Measurements from ENCODE around the gene SHCBP1L. TPM values are rescaled to one million over a fixed set of nuclear protein-coding genes. Genes with fewer than 3 reads are reported as not detected.

Gene SHCBP1L
- total RNA-seq, 1 experiment from 2014 or later: not detected

DNA sequence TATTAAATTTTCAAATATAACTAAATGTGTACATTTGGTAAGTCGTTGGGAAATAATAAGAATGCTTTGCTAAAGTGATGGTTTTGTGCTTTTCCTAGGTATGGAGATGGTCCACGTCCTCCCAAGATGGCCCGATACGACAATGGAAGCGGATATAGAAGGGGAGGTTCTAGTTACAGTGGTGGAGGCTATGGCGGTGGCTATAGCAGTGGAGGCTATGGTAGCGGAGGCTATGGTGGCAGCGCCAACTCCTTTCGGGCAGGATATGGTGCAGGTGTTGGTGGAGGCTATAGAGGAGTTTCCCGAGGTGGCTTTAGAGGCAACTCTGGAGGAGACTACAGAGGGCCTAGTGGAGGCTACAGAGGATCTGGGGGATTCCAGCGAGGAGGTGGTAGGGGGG lies 66.0 kb downstream of the SHCBP1L start:
- POLR2A ChIA-PET: no interaction called here
- Histone ChIP-seq H3K9me3 (ENCODE audit: control insufficient read depth, insufficient read depth, low read depth, low read length) (no peaks in the 10 kb centered on the region), H3K4me1 (ENCODE audit: control insufficient read depth, insufficient read depth, low read length) (no peaks in the 10 kb centered on the region), H3K27me3 (ENCODE audit: control insufficient read depth, insufficient read depth, low read length) (no peaks in the 10 kb centered on the region), H3K4me3 (ENCODE audit: low read depth in 2 of 2, low read length in 2 of 2) (no peak overlapping the region), H3K27ac (ENCODE audit: low read length) (no peak overlapping the region), H3K36me3 (ENCODE audit: control insufficient read depth, insufficient read depth, low read length) (peaks cover 51% of the 10 kb centered on the region)
- intact Hi-C loops (cut with micrococcal nuclease; ENCODE audit: unreplicated experiment) (no loop called here), in situ Hi-C loops (cut with HindIII; ENCODE audit: low pct_unique_long_range_greater_than_20kb, low sequenced_read_pairs) (no loop called here)
- no peak for ATAC-seq
- CTCF ChIA-PET: no interaction called here
- no peak for DNase-seq (ENCODE audit: low read depth, low spot score)
- TF ChIP-seq, protein P1, sequence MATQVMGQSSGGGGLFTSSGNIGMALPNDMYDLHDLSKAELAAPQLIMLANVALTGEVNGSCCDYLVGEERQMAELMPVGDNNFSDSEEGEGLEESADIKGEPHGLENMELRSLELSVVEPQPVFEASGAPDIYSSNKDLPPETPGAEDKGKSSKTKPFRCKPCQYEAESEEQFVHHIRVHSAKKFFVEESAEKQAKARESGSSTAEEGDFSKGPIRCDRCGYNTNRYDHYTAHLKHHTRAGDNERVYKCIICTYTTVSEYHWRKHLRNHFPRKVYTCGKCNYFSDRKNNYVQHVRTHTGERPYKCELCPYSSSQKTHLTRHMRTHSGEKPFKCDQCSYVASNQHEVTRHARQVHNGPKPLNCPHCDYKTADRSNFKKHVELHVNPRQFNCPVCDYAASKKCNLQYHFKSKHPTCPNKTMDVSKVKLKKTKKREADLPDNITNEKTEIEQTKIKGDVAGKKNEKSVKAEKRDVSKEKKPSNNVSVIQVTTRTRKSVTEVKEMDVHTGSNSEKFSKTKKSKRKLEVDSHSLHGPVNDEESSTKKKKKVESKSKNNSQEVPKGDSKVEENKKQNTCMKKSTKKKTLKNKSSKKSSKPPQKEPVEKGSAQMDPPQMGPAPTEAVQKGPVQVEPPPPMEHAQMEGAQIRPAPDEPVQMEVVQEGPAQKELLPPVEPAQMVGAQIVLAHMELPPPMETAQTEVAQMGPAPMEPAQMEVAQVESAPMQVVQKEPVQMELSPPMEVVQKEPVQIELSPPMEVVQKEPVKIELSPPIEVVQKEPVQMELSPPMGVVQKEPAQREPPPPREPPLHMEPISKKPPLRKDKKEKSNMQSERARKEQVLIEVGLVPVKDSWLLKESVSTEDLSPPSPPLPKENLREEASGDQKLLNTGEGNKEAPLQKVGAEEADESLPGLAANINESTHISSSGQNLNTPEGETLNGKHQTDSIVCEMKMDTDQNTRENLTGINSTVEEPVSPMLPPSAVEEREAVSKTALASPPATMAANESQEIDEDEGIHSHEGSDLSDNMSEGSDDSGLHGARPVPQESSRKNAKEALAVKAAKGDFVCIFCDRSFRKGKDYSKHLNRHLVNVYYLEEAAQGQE (IDR thresholded peaks at IDR 0.05; ENCODE audit: insufficient read depth in 1 of 2, low read depth in 2 of 2, low read length in 1 of 2): no peak
- TF ChIP-seq SIN3A (IDR thresholded peaks at IDR 0.05; ENCODE audit: borderline replicate concordance, insufficient read depth, low read depth, low read length): no peak
- TF ChIP-seq POLR2AphosphoS5 (IDR thresholded peaks at IDR 0.05; ENCODE audit: low read depth, low read length): no peak
- no TSS peak for BruUV-seq (replicated peaks)

DNA sequence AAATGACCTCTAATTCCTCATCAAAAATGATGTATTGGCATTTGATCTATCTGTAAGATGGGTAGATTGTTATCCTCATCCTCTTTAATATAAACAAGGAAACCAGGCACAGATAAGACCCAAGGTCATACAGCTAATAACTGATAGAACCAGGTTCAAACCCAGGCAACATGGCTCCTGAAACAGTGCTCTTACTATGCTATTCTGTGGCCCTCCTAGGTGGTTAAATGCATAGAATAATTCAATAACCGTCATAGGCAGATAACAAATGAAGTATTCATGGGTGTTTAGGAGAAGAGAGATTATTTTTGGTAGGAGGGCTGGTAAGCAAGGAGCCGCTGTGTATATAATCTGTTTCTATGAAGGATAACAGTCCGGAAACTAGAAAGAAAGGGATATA lies 67.4 kb downstream of the SHCBP1L start:
- intact Hi-C loops (cut with micrococcal nuclease; ENCODE audit: unreplicated experiment): no loop called here
- ATAC-seq (no peak), DNase-seq (ENCODE audit: low read depth, low spot score) (no peak)
- Histone ChIP-seq H3K36me3 (ENCODE audit: control insufficient read depth, insufficient read depth, low read length) (peaks cover 65% of the 10 kb centered on the region), H3K27ac (ENCODE audit: low read length) (no peak overlapping the region), H3K4me1 (ENCODE audit: control insufficient read depth, insufficient read depth, low read length) (no peaks in the 10 kb centered on the region), H3K9me3 (ENCODE audit: control insufficient read depth, insufficient read depth, low read depth, low read length) (no peaks in the 10 kb centered on the region), H3K27me3 (ENCODE audit: control insufficient read depth, insufficient read depth, low read length) (no peaks in the 10 kb centered on the region), H3K4me3 (ENCODE audit: low read depth in 2 of 2, low read length in 2 of 2) (no peak overlapping the region)
- in situ Hi-C loops (cut with HindIII; ENCODE audit: low pct_unique_long_range_greater_than_20kb, low sequenced_read_pairs): no loop called here
- POLR2A ChIA-PET: no interaction called here
- TF ChIP-seq POLR2AphosphoS5 (IDR thresholded peaks at IDR 0.05; ENCODE audit: low read depth, low read length) (no peak), SIN3A (IDR thresholded peaks at IDR 0.05; ENCODE audit: borderline replicate concordance, insufficient read depth, low read depth, low read length) (no peak)
- TF ChIP-seq, protein P1 (IDR thresholded peaks at IDR 0.05; ENCODE audit: insufficient read depth in 1 of 2, low read depth in 2 of 2, low read length in 1 of 2): no peak
- CTCF ChIA-PET: no interaction called here
- BruUV-seq (replicated peaks): no TSS peak

DNA sequence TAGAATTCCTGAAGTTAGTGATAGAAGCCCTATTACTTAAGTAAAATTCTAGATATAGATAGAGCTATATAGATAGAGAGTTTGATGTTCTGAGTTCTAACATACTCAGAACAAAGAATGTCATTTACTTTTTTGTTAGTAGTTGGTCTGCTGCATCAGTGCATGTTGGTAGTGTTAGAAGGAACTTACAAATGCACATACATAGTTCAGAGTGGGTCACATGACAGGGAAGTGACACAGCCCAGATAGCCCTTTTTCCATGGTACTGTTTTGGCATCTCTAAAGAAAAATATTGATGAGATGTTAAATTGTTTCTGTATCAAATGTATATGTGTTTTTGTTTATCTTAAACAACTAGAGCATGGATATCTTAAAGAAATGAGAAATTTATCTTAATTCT lies 68.1 kb downstream of the SHCBP1L start:
- ChIA-PET CTCF (interaction anchor here (0.7 kb wide), 1 partner anchor 78 kb away, joined by 5 read pairs; no protein-coding TSS in a partner anchor), POLR2A (no interaction called here)
- no peaks in the 10 kb centered on the region for H3K27me3 ChIP-seq (ENCODE audit: control insufficient read depth, insufficient read depth, low read length)
- in situ Hi-C loops (cut with HindIII; ENCODE audit: low pct_unique_long_range_greater_than_20kb, low sequenced_read_pairs): no loop called here
- no peaks in the 10 kb centered on the region for H3K9me3 ChIP-seq (ENCODE audit: control insufficient read depth, insufficient read depth, low read depth, low read length)
- no peak overlapping the region for H3K27ac ChIP-seq (ENCODE audit: low read length)
- DNase-seq (ENCODE audit: low read depth, low spot score) (no peak), ATAC-seq (no peak)
- peaks cover 72% of the 10 kb centered on the region for H3K36me3 ChIP-seq (ENCODE audit: control insufficient read depth, insufficient read depth, low read length)
- BruUV-seq (replicated peaks): no TSS peak
- intact Hi-C loops (cut with micrococcal nuclease; ENCODE audit: unreplicated experiment): no loop called here
- no peak overlapping the region for H3K4me3 ChIP-seq (ENCODE audit: low read depth in 2 of 2, low read length in 2 of 2)
- H3K4me1 ChIP-seq (ENCODE audit: control insufficient read depth, insufficient read depth, low read length): no peaks in the 10 kb centered on the region
- TF ChIP-seq POLR2AphosphoS5 (IDR thresholded peaks at IDR 0.05; ENCODE audit: low read depth, low read length) (no peak), TCF7L2 (IDR thresholded peaks at IDR 0.05; ENCODE audit: low read depth, low read length) (no peak), SIN3A (IDR thresholded peaks at IDR 0.05; ENCODE audit: borderline replicate concordance, insufficient read depth, low read depth, low read length) (no peak)
- TF ChIP-seq, protein P1 (IDR thresholded peaks at IDR 0.05; ENCODE audit: insufficient read depth in 1 of 2, low read depth in 2 of 2, low read length in 1 of 2): no peak
- TF ChIP-seq, protein P2, sequence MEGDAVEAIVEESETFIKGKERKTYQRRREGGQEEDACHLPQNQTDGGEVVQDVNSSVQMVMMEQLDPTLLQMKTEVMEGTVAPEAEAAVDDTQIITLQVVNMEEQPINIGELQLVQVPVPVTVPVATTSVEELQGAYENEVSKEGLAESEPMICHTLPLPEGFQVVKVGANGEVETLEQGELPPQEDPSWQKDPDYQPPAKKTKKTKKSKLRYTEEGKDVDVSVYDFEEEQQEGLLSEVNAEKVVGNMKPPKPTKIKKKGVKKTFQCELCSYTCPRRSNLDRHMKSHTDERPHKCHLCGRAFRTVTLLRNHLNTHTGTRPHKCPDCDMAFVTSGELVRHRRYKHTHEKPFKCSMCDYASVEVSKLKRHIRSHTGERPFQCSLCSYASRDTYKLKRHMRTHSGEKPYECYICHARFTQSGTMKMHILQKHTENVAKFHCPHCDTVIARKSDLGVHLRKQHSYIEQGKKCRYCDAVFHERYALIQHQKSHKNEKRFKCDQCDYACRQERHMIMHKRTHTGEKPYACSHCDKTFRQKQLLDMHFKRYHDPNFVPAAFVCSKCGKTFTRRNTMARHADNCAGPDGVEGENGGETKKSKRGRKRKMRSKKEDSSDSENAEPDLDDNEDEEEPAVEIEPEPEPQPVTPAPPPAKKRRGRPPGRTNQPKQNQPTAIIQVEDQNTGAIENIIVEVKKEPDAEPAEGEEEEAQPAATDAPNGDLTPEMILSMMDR (IDR thresholded peaks at IDR 0.05): no peak
